ENCODE results near the gene C5orf22.
"Not testable (repeated sequence)": the region's sequence is repeated elsewhere in the genome, so short reads cannot be mapped to it uniquely, and the experiment has no call there.

Gene C5orf22

GRCh38 chr5:31585166-31585894 is 53.2 kb downstream of the C5orf22 start:
- no peak overlapping the region for H3K9ac ChIP-seq (ENCODE audit: low read length)
- no peaks in the 10 kb centered on the region for H3K36me3 ChIP-seq (ENCODE audit: control insufficient read depth, insufficient read depth, low read length)
- no peaks in the 10 kb centered on the region for H3K4me1 ChIP-seq (ENCODE audit: control insufficient read depth, insufficient read depth, low read length)
- H3K27me3 ChIP-seq (ENCODE audit: control insufficient read depth, insufficient read depth, low read length) = no peaks in the 10 kb centered on the region
- H3K4me3 ChIP-seq (ENCODE audit: low read length) = no peak overlapping the region
- H3K27ac ChIP-seq (ENCODE audit: low read depth, low read length) = no peak overlapping the region

GRCh38 chr5:31585895-31586270 is 53.8 kb downstream of the C5orf22 start:
- no peak overlapping the region for H3K9ac ChIP-seq (ENCODE audit: low read length)
- no peak overlapping the region for H3K4me3 ChIP-seq (ENCODE audit: low read length)
- no peak overlapping the region for H3K27ac ChIP-seq (ENCODE audit: low read depth, low read length)
- H3K4me1 ChIP-seq (ENCODE audit: control insufficient read depth, insufficient read depth, low read length) = no peaks in the 10 kb centered on the region
- no peaks in the 10 kb centered on the region for H3K36me3 ChIP-seq (ENCODE audit: control insufficient read depth, insufficient read depth, low read length)
- H3K27me3 ChIP-seq (ENCODE audit: control insufficient read depth, insufficient read depth, low read length) = no peaks in the 10 kb centered on the region

- Histone ChIP-seq H3K4me3 (ENCODE audit: low read length) (no peak overlapping the region), H3K9ac (ENCODE audit: low read length) (no peak overlapping the region), H3K4me1 (ENCODE audit: control insufficient read depth, insufficient read depth, low read length) (no peaks in the 10 kb centered on the region), H3K27me3 (ENCODE audit: control insufficient read depth, insufficient read depth, low read length) (no peaks in the 10 kb centered on the region), H3K27ac (ENCODE audit: low read depth, low read length) (no peak overlapping the region), H3K36me3 (ENCODE audit: control insufficient read depth, insufficient read depth, low read length) (no peaks in the 10 kb centered on the region)
These were observed 55.4 kb downstream of the C5orf22 start for GRCh38 chr5:31587546-31587945.

GRCh38 chr5:31593665-31594064 is 61.6 kb downstream of the C5orf22 start:
- H3K27ac ChIP-seq (ENCODE audit: low read depth, low read length) = no peak overlapping the region
- no peaks in the 10 kb centered on the region for H3K27me3 ChIP-seq (ENCODE audit: control insufficient read depth, insufficient read depth, low read length)
- H3K4me3 ChIP-seq (ENCODE audit: low read length) = no peak overlapping the region
- no peak overlapping the region for H3K9ac ChIP-seq (ENCODE audit: low read length)
- H3K4me1 ChIP-seq (ENCODE audit: control insufficient read depth, insufficient read depth, low read length) = no peaks in the 10 kb centered on the region
- H3K36me3 ChIP-seq (ENCODE audit: control insufficient read depth, insufficient read depth, low read length) = no peaks in the 10 kb centered on the region

GRCh38 chr5:31596354-31596753 is 64.3 kb downstream of the C5orf22 start:
- no peaks in the 10 kb centered on the region for H3K4me1 ChIP-seq (ENCODE audit: control insufficient read depth, insufficient read depth, low read length)
- no peaks in the 10 kb centered on the region for H3K36me3 ChIP-seq (ENCODE audit: control insufficient read depth, insufficient read depth, low read length)
- no peaks in the 10 kb centered on the region for H3K27me3 ChIP-seq (ENCODE audit: control insufficient read depth, insufficient read depth, low read length)
- H3K4me3 ChIP-seq (ENCODE audit: low read length) = no peak overlapping the region
- no peak overlapping the region for H3K9ac ChIP-seq (ENCODE audit: low read length)
- H3K27ac ChIP-seq (ENCODE audit: low read depth, low read length) = no peak overlapping the region

GRCh38 chr5:31598640-31599611 is 66.8 kb downstream of the C5orf22 start:
- Histone ChIP-seq H3K9ac (ENCODE audit: low read length) (no peak overlapping the region), H3K27ac (ENCODE audit: low read depth, low read length) (no peak overlapping the region), H3K4me1 (ENCODE audit: control insufficient read depth, insufficient read depth, low read length) (no peaks in the 10 kb centered on the region), H3K4me3 (ENCODE audit: low read length) (no peak overlapping the region), H3K27me3 (ENCODE audit: control insufficient read depth, insufficient read depth, low read length) (no peaks in the 10 kb centered on the region), H3K36me3 (ENCODE audit: control insufficient read depth, insufficient read depth, low read length) (no peaks in the 10 kb centered on the region)

GRCh38 chr5:31602305-31602704 is 70.2 kb downstream of the C5orf22 start:
- H3K36me3 ChIP-seq (ENCODE audit: control insufficient read depth, insufficient read depth, low read length); H3K27ac ChIP-seq (ENCODE audit: low read depth, low read length); H3K27me3 ChIP-seq (ENCODE audit: control insufficient read depth, insufficient read depth, low read length); H3K4me1 ChIP-seq (ENCODE audit: control insufficient read depth, insufficient read depth, low read length); H3K9ac ChIP-seq (ENCODE audit: low read length); H3K4me3 ChIP-seq (ENCODE audit: low read length): not testable (repeated sequence)

GRCh38 chr5:31604240-31604639 is 72.1 kb downstream of the C5orf22 start:
- Histone ChIP-seq H3K9ac (ENCODE audit: low read length) (no peak overlapping the region), H3K27ac (ENCODE audit: low read depth, low read length) (no peak overlapping the region), H3K27me3 (ENCODE audit: control insufficient read depth, insufficient read depth, low read length) (no peaks in the 10 kb centered on the region), H3K4me3 (ENCODE audit: low read length) (no peak overlapping the region), H3K36me3 (ENCODE audit: control insufficient read depth, insufficient read depth, low read length) (no peaks in the 10 kb centered on the region), H3K4me1 (ENCODE audit: control insufficient read depth, insufficient read depth, low read length) (no peaks in the 10 kb centered on the region)

- H3K4me3 ChIP-seq (ENCODE audit: low read length) = no peak overlapping the region
- no peaks in the 10 kb centered on the region for H3K36me3 ChIP-seq (ENCODE audit: control insufficient read depth, insufficient read depth, low read length)
- H3K4me1 ChIP-seq (ENCODE audit: control insufficient read depth, insufficient read depth, low read length) = no peaks in the 10 kb centered on the region
- no peaks in the 10 kb centered on the region for H3K27me3 ChIP-seq (ENCODE audit: control insufficient read depth, insufficient read depth, low read length)
- no peak overlapping the region for H3K27ac ChIP-seq (ENCODE audit: low read depth, low read length)
- H3K9ac ChIP-seq (ENCODE audit: low read length) = no peak overlapping the region
These were observed 72.5 kb downstream of the C5orf22 start for GRCh38 chr5:31604644-31605043.
